AG09319 (cell line): ENCODE measurements around the gene NPNT.

Experiments used
- DNase-seq: peaks from one replicate; pipeline ENCODE4 v3.0.0-alpha.2; 2010; ENCODE audit warnings: low read depth; ENCODE audit errors: extremely low read depth
- TF ChIP-seq, protein P1 (sequence below): IDR thresholded peaks from 2 replicates; pipeline ENCODE4 v1.5.1; 2011; ENCODE audit warnings: low read depth, mild to moderate bottlenecking, inconsistent platforms, low read length, moderate library complexity

The NPNT gene

DNA sequence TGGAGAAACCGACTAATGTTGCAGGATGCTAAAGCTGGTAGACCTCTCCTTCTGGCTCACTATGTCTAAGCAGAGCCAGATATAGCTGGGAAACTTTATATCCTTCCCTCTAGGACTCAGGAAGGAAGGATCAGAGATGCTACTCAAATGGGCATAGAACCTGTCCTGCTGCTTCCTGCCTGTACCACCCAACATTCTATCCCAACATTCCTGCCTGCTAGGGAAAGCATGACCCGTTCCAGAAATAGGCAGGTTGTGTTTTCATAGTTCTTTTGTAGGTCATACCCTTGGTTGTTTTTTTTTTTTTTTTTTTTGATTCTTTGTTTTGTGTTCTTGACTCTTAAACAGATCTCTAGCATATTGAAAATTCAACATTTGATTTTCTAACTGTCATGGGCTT lies 5.3 kb downstream of the NPNT start:
- DNase-seq: no peak
- TF ChIP-seq, protein P1, sequence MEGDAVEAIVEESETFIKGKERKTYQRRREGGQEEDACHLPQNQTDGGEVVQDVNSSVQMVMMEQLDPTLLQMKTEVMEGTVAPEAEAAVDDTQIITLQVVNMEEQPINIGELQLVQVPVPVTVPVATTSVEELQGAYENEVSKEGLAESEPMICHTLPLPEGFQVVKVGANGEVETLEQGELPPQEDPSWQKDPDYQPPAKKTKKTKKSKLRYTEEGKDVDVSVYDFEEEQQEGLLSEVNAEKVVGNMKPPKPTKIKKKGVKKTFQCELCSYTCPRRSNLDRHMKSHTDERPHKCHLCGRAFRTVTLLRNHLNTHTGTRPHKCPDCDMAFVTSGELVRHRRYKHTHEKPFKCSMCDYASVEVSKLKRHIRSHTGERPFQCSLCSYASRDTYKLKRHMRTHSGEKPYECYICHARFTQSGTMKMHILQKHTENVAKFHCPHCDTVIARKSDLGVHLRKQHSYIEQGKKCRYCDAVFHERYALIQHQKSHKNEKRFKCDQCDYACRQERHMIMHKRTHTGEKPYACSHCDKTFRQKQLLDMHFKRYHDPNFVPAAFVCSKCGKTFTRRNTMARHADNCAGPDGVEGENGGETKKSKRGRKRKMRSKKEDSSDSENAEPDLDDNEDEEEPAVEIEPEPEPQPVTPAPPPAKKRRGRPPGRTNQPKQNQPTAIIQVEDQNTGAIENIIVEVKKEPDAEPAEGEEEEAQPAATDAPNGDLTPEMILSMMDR: no peak

DNA sequence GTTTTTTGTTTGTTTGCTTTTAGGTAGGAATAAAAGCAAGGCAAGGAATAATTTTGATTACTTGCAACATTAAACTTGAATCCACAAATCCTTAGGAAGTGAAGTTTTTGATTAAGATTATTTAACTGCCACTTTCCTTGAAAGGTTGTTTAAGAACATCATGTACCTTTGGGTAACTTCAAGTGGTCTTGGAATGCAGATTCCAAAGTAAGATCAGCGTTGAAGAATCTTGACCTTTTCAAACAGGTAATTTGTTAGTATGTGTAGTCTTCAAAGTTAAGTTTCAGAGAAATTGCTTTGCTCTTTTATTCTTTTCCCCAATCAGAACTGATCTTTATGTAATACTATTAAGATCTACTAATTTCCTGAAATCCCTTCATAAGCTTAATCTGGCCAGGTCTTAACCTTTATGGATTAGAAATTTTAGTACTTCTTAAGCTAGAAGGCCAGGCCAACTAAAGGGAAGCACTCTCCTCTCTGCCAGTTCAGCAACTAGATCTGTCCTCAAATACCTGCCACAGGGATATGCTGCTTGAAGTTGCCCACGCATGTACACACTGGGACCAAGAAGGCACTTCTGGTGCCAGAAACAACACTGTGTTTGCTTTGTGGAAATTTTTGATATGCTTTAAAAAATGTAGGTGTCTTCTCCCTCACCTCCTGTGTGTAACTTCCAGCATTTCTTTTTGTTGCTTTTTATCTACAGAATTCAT lies 7.4 kb downstream of the NPNT start:
- TF ChIP-seq, protein P1: no peak
- DNase-seq: no peak

DNA sequence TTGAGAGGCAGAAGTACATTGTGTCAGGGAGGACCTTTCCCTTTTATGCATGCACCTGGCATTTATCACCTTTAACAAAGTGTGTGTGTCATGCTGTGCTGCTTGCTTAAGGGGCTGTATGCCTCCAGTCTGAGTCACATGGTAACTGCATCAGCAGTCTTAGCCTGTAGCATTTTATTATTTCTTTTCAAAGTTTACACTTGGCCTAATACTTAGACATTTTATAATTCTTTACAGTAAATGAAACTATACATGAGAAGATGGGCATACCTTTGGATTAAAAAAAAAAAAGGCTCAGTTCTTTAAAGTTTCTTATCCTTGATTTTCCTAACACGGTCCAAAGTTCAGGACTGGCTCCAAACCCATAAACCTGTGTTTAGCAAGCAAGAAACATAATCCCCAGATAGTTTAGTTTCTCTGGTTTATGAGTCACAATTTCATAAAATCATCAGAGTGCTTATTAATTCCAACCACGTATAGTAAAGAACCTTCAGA lies 14.6 kb downstream of the NPNT start:
- DNase-seq: no peak
- TF ChIP-seq, protein P1: no peak

DNA sequence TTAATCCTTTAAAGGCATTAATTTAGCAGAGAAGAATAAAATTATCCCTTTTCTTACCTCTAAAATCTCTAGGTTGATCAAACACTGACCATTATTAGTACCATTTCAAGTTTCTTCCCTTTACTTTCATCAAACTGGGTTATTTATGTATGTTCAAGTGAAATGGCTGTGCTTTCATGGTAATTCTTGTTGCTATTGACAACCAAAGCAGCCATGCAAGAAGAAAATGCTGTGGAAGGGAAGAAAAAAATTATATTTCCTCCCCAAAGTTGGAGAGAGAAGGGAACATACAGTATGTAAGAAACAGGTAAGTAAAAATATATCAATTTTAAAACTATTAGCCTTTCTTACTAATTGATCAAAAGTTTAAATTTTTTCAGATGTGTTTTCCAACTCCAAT lies 16.2 kb downstream of the NPNT start:
- no peak for DNase-seq
- TF ChIP-seq, protein P1: no peak

DNA sequence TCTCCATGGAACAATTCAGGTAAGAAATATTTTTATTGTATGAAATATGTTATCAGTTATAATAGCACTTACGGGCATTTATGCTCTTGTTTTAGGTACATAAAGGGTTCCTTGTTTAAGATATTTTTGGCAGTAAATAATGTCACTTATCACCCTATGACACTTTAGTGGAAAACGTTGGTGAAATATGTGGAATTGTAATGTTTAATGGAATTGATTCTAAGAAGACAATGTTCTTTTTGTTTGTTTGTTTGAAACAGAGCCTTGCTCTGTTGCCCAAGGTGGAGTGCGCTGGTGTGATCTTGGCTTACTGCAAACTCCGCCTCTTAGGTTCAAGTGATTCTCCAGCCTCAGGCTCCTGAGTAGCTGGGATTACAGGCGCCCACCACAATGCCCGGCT lies 17.4 kb downstream of the NPNT start:
- no peak for DNase-seq
- TF ChIP-seq, protein P1: no peak

DNA sequence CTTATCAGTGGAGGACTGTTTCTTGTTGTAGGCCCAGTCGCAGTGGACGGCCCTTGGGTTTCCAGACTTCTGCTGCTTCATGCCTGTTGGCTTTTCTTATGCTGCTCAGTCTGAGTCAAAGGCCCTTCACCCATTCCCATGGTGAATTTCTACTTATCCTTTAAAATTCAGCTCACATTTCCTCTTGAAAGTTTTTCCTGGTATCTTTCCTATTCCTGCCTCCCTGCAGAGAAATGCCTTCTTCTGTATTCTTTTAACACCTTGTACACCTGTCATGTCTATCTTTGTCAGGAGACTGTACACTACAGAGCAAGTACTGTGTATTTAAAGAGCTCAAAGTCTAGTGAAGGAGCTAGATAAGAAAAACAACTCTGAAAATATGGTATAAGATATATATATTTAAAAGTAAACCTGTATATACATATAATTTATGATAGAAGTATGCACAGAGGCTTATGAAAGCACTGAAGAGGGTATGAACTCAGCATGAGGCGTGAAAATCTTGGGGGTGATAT lies 22.0 kb downstream of the NPNT start:
- DNase-seq: no peak
- TF ChIP-seq, protein P1: no peak

DNA sequence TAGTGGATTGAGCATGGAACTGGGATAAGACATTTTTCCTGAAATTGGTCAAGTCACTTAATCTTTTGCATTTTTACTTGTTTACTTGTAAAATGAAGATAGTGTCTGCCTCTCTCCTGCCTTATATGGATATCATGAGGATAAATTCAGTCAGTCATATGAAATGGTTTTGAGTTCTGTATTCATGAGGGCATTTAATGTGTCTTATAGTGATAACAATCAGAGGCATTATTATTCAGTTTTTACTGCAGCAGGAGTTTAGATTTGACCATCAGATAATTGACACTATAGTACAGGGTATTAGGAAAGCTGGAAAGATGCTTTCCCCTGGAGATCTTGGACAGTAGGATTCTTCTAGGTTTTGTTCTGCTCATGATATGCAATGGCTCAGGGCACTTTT lies 26.0 kb downstream of the NPNT start:
- TF ChIP-seq, protein P1: no peak
- no peak for DNase-seq
